HG02571 (cell line): ENCODE measurements around the gene CD300LD.

Source experiments
- ATAC-seq: cut with Tn5 transposase; IDR thresholded peaks from one replicate; pipeline ENCODE4 v1.9.1; 2021; ENCODE audit warnings: mild to moderate bottlenecking, moderate library complexity; ENCODE audit not compliant: unreplicated experiment

Gene CD300LD

DNA sequence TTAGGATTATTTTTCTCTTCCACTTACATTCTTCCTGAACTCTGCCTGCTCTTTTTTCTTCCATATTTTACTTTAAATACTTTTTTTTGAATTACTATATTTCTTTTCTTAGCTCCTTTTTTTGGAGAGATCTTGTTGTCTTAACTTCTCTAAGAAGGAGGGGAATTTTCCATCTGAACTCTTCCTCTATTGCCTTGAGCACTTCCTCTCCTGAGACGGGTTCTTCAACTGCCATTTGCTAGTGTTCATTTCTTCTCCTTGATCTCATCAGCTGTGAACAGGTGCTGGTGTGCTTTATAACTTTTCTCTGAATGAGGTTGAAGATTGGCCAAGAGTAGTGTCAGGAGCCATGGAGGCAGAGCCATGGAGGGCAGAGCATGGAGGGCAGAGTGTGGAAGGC is 15.1 kb upstream of the CD300LD start:
- no peak for ATAC-seq

DNA sequence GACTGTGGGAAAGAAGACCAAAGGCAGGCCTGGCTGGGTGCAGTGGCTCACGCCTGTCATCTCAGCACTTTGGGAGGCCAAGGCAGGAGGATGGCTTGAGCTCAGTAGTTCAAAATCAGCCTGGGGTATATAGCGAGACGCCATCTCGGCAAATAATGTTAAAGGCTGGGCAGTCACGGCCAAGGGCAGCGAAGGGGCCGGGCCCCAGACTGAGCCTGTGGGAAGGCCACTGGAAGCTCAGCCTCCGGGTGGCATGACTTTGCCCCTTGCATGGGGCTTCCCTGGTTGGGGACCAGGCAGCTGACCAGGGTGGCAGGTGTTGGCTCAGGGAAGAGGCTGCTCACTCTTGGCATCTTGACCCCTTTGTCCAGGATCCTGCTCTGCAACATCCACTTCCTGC is 14.0 kb upstream of the CD300LD start:
- ATAC-seq: no peak

DNA sequence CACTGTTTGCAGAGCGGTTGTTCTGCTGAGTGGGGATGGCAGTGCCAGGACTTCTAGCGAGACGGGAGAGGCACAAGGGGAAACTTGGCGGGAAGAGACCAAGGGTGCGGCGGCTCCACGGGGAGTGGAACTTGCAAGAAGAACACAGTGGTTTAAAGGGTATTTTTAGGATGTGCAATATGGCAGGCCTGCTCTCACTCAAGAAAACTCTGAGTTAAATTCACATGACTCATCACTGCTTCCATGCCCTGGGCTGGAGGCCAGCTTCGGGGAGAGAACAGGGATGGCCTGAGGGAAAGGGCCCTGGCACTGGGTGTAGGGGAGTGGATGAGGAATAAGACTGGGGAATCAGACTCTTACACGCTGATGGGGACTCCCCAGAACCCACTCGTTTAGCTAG is 13.3 kb upstream of the CD300LD start:
- no peak for ATAC-seq

DNA sequence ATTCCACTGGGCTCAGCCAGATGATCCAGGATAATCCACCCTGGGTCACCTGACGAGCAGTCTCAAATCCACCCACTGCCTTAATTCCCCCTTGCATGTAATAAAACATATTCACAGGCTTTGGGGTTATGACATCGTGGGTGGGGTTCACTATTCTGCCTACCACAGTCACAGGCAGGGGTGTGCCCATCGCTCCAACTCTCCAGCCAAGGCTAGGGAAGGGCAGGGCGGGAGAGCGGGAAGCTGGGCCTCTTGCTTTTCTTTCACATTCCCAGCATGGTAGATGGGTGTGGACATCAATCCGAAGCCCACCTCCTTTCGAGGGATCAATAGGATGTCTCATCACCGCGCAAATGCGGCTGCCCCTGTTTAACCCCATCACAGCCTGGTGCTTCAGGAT is 12.7 kb upstream of the CD300LD start:
- no peak for ATAC-seq

DNA sequence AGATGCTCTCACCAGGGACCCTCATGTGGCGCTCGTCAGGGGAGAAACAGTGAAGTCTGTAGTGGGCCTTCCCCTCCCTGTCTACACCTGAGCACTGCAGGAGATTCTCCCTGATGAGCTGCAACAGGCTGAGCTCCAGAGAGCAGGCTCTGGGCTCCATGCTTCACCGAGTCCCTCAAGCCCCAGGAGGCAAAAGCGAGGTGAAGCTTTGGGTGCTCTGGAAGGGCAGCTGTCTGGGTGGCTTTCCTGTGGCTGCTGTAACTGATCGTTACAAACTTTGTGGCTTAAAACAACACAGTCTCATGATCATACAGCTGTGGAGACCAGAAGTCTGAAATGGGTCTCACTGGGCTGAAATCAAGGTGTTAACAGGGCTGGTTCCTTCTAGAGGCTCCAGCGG is 12.1 kb upstream of the CD300LD start:
- ATAC-seq: no peak

DNA sequence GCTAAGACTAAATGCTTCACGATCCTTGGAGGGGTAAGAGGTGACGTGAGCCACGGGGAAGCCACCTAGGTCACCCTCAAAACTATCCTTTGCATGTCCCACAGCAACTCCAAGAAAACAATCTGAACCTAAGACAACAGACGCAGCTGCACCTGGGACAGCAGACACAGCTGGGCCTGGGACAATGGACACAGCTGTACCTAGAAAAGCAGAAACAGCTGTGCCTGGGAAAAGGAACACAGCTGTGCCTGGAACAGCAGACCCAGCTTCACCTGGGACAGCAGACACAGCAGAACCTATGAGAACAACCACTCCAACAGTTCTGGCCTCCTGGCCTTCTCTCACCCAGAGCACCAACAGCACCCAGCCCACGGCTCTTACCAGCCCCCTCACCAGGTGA is 11.7 kb upstream of the CD300LD start:
- ATAC-seq: no peak

DNA sequence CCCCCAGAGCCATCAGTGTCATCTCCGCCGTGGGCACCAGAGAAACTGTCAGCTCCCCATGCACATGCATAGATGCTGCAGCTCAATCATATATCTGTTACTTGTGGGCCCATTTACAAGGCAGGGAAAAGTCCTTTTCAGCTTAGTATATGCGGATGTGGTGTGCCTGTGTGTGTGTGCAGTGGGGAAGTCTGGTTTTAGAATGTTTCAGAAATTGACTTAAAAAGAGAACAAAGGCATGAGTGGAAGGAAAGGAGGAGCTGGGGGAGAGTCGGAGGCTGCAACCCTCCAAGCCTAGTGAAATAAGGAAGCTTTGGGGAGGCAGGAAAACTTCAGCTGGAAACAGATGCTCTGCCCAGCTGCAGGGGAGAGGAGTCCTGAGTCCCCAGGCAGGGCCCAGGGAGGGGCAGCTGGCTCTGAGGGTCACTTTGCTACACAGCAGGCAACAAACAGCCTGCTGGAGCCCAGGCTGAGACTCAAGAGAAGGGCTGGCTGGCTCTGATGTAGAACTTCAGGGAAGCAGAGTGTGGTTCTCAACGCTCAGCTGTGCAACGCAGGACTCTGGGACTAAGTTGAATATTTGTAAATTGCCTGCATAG is 11.1 kb upstream of the CD300LD start:
- no peak for ATAC-seq

DNA sequence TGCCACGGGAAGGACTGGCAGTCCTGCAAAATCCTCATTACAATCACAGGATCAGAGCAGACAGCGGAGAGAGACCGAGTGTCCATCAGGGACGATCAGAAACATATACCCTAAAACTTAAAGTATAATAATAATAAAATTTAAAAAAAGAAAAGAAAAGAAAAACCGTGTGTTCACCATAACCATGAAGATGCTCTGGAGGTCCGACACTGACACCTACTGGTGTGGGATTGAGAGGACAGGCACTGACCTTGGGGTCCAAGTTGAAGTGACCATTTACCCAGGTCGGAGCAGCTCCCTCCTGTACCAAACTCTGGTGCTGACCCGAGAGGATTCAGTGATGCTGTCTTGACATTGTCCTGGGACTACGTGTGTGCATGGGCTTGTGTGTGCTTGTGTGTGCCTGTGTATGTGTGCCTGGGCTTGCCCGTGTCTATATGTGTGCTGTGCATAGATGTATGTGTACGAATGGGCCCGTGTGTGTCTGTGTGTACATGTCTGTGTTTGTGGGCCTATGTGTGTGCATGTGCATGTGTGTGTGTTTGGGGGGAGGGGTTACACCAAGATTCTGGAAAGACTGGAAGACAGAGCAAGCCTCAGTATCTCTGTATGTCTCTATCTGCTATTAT is 10.0 kb upstream of the CD300LD start:
- ATAC-seq: no peak

DNA sequence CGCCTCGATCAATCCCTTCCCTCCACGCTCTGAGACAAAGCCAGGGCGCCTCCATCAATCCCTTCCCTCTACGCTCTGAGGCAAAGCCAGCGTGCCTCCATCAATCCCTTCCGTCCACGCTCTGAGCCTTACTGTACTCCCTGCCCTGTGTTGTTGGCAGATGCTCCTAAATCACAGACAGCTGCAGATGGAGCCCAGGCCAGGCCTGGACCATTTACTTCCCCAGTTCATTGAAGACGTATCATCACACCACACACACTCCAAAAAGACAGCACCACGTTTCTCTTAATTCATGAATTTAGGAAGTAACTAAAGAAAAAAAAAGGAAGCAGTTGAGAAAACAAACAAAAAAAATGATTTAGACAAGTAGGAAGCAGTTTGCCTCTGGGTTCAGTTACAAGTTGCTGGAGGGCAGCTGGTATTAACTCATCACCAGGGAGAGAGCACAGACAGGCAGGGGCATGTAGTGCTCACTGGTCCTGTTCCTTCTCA is 7.4 kb upstream of the CD300LD start:
- no peak for ATAC-seq

DNA sequence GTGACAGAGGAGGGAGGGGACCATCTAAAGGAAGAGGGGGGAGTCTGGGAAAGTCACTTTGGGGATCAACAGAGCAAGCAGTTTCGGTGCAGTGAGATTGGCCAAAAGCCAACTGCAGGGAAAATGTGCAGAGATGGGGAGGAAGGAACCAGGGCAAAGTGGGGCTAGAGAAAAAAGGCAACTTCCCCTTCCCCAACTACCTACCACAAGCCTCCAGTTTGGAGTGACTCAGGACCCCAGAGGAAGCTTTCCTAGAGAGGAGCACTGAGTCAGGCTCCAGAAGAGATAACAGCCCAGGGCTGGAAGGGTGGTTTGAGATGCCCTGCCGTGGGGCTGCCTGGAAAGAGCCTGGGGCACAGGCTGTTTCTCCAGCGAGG is 6.9 kb upstream of the CD300LD start:
- ATAC-seq: no peak

DNA sequence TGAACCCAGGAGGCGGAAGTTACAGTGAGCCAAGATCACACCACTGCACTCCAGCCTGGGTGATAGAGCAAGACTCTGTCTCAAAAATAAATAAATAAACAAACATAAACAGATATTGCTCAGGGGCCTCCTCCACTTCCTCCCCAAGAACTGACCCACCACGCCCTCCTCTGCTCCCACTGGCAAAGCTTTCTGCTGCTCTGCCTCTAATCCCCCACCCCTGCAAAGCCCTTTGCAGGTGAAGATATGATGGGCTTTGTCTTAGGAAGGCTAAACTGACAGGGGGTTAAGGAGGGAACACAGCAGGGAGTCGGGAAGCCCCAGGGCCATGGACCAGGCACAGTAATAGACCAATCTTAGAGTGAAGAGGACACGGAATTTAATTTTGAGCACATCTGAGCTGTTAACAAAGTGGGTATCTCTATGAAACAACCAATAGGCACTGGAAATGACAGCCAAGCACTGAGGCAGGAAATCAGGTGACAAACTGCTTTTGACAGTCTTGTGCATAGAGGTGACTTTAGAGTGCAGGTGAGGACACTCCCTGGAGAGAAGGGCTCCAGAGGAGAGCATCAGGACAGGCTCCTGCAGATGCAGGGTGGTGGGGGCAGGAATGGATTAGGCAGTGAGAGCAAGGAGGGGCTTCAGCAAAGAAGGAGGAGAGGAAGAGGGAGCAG is 6.4 kb upstream of the CD300LD start:
- no peak for ATAC-seq

DNA sequence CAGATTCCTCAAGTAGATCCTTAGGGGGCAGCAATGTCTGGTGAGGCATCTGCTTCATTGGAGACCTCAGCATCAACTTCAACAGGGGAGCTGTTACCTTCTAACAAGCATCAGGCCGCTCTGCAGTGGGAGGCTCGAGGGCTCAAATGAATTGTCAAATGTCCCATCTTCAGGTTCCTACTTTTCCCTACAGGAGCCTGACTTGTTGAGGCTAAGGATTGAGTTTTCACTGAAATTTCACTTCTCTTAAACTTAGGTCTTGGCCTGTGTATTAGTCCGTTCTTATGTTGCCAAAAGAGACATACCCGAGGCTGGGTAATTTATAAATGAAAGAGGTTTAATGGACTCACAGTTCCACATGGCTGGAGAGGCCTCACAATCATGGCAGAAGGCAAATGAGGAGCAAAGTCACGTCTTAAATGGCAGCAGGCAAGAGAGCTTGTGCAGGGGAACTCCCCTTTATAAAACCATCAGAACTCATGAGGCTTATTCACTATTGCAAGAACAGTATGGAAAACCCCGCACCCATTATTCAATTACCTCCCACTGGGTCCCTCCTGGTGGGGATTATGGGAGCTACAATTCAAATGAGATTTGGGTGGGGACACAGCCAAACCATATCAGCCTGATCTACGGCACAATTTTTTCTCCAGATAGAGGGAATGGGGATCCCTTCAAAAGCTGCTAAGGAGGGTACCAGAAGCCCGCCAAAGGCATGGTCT is 5.1 kb upstream of the CD300LD start:
- no peak for ATAC-seq

DNA sequence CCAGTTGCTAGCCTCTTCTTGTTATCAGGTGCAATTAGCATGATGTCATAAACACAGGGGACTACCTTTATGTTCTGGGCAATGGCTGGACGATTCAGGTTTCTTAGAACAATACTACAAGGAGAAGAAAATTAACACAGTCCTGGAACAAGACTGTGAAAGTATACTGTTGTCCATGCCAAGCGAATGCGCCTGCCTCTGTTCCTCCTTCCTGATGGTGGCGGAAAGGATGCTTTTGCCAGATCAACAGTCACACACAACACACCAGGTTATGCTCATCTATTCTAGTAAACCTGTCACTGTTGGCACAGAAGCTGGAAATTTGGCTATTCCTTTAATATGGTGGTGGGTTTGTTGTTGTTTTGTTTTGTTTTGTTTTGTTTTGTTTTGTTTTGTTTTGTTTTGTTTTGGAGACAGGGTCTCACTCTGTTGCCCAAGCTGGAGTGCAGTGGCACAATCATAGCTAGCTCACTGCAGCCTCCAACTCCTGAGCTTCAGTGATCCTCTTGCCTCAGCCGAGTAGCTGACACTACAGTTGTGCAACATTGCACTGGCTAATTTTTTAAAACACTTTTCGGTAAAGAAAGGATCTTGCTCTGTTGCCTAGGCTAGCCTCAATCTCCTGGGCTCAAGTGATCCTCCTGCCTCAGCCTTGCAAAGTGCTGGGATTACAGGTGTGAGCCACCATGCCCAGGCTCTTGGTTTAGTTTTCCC is 3.1 kb upstream of the CD300LD start:
- no peak for ATAC-seq

DNA sequence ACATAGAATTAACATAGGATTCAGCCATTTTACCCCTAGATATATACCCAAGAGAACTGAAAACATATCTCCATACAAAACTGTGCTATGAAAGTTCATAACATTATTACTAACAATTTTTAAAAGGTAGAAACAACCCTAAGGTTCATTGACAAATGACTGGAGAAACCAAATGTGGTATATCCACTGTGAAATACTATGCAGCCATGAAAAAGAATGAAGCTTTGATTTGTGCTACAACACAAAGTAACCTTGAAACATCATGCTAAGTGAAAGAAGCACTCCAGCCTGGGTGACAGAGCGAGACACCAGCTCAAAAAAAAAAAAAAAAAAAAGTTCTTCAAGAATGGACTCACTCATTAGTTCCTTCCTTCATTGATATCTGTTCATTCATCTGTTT is 580 bp downstream of the CD300LD start:
- ATAC-seq: no peak

DNA sequence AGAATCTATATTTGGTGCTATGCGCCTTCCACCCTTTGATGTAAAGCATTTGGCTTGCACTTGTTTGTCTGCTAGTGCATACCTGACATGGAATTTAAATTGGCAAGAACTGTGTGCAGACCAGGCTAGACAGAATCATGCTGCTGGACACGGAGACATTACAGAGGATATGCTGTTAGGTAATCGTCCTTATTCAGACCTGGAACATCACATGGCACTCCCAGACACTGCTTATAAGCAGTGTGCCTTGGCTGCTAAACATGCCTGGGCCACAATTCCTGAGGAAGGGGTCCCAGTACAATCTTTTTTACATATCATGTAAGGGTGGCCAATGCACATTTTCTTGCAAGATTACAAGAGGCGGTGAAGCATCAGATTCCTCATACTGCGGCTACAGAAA is 6.4 kb downstream of the CD300LD start:
- no peak for ATAC-seq

DNA sequence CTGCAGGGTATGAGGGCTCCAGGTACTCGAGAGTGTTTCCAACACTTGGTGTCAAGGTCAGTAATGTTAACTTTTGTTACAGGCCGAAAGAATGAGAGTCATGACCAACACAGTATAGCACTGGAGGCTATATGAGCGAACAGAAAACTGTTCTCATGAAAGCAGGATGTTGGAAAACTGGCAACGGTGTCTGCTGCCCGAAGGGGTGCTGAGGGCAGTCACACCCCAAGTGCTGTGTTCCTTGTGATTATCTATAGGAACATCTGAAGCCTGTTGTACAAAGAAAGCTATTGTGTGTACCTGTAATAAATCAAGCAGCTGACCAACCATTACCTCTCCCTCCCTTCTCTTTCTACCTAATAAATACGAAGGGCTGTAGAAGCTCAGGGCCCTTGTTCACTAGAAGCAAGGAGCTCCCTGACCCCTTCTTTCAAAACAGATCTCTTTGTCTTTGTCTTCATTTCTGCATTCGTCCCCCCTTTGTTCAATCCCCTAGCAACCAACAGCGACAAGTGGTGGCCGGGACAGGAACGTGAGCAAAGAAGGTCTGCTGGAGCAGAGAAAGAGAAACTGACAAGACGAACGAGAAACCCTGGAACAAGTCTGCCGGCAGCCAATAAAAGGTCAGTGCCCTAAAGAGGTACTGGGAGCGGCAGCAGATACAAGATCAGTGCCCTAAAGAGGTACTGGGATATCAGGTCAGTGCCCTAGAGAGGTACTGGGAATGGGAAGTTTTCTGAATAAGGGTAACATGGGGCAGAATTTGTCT is 7.6 kb downstream of the CD300LD start:
- no peak for ATAC-seq

DNA sequence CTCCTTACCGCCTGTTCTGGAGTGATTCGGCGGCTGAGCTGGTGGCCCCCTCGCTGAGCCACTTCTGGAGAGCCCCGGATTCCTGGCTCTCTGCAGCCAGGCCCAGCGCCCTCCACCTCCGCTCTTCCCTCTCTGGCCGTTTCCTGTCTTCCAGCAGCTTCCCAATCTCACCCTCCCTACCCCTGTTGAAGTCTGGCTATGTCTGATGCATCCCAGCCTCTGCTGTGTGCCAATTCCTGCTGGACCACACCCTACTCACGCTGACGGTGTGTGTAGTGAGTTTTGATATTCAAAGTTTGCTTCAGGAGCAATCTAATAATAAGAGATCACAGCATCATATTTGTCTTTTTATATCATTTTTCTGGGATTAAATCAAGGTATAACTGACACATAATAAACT is 9.4 kb downstream of the CD300LD start:
- no peak for ATAC-seq

DNA sequence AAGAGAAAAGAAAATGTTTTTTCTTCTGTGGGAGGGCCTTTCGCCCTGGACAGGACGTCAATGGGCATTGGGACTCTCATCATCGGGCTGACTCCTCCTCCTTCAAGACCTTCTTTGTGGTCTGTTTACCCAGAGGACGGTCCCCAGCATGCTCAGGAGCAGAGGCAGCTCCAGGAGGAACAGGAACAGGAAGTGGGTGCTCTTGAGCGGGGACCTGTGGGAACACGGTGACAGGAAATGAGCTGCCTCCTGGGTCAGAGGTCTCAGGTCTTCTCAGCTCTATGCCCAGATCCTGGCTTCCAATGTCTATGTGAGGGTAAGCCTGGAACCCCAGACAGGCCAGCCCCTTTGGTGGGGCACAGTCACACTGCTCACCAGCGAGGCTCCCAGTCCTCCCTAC is 12.2 kb downstream of the CD300LD start:
- ATAC-seq: no peak

DNA sequence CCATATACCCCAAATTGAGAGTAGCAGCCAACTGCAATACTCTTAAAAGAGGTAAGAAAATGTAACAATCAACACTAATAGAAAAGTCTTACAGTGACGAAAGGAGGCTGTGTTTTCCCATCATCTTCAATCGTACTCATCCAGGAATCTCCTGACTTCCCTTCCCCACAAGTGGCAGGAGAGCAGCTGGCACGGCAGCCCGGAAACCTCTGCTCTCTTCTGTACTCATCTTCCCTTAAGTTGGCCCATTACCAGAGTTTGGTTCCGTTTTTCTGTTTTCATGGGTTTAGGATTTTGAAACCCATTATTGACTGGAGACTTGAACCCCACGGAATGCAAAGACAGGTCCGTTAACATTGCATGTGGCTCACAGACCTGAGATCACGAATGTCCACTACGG is 13.1 kb downstream of the CD300LD start:
- no peak for ATAC-seq

DNA sequence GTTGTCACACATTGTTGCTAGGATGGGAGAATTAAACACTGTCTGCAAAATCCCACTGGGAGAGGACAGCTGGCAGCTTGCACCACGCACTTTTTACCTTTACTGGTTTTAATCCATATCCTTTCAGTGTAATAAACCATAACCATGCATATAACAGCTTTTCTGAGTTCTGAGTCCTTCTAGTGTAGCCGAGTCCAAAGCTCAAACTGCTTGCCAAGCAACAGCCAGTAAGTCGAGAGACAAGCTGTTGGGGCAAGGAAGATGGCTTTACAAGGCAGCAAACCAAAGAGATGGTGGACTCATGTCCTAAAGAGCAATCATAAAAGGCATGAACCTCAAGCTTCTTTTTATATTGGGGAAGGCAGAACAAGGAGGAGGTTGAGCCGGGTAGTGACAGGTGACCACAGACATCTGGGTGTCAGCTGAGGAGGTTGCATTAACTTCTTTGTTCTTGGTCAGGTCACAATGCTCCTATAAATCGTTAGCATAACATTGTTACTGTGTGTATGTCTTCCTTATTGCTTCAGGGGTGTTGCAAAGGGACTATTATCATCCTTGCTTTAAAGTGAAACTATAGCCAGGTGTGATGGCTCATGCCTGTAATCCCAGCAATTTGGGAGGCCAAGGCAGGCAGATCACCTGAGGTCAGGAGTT is 17.5 kb downstream of the CD300LD start:
- ATAC-seq: no peak
